ENCODE measurements around the gene COL23A1.

The COL23A1 gene

GRCh38 chr5:178206166-178207101 is 383.8 kb downstream of the COL23A1 start:
- H3K27ac ChIP-seq (ENCODE audit: low read length): no peak overlapping the region
- no peaks in the 10 kb centered on the region for H3K9me2 ChIP-seq (replicated peaks; ENCODE audit: insufficient read depth, low read length)
- no peaks in the 10 kb centered on the region for H3K27me3 ChIP-seq (replicated peaks; ENCODE audit: insufficient read depth, low read length)
- peaks cover 54% of the 10 kb centered on the region for H4K20me1 ChIP-seq (ENCODE audit: insufficient read depth, low read length)
- no peak overlapping the region for H2AFZ ChIP-seq (ENCODE audit: low read length)
- peaks cover 66% of the 10 kb centered on the region for H3K79me2 ChIP-seq (ENCODE audit: low read length)
- peak overlapping the region; percentile 89; the same call in 1 of the 2 replicates for H3K9ac ChIP-seq (ENCODE audit: low read length)
- H3F3A ChIP-seq (ENCODE audit: insufficient read depth, low read length): peaks cover 37% of the 10 kb centered on the region
- peak overlapping the region; percentile 94 for H3K4me2 ChIP-seq (ENCODE audit: low read depth, low read length)
- no peak for DNase-seq
- H3K4me3 ChIP-seq (ENCODE audit: low read length): peak overlapping the region; percentile 74
- H3K4me1 ChIP-seq (ENCODE audit: low read length): peaks cover 13% of the 10 kb centered on the region
- H3K9me3 ChIP-seq (replicated peaks; ENCODE audit: insufficient read depth, low read length): no peaks in the 10 kb centered on the region
- H3K36me3 ChIP-seq (replicated peaks; ENCODE audit: insufficient read depth, low read length): peaks cover 47% of the 10 kb centered on the region
- TF ChIP-seq EZH2 (optimal IDR thresholded peaks at IDR 0.05; ENCODE audit: low read depth, low read length) (no peak), EZH2phosphoT487 (IDR thresholded peaks at IDR 0.05; ENCODE audit: low read length) (no peak), CTCF (IDR thresholded peaks at IDR 0.05; ENCODE audit: low read length) (no peak)

- Histone ChIP-seq H3K27me3 (replicated peaks; ENCODE audit: insufficient read depth, low read length) (no peaks in the 10 kb centered on the region), H3K4me3 (ENCODE audit: low read length) (peak overlapping the region; percentile 74), H3K79me2 (ENCODE audit: low read length) (peaks cover 66% of the 10 kb centered on the region), H3K9me3 (replicated peaks; ENCODE audit: insufficient read depth, low read length) (no peaks in the 10 kb centered on the region), H2AFZ (ENCODE audit: low read length) (no peak overlapping the region), H3K36me3 (replicated peaks; ENCODE audit: insufficient read depth, low read length) (peaks cover 41% of the 10 kb centered on the region), H3K27ac (ENCODE audit: low read length) (no peak overlapping the region), H3K4me2 (ENCODE audit: low read depth, low read length) (peak overlapping the region; percentile 94), H3K9me2 (replicated peaks; ENCODE audit: insufficient read depth, low read length) (no peaks in the 10 kb centered on the region), H3K4me1 (ENCODE audit: low read length) (peaks cover 13% of the 10 kb centered on the region), H3F3A (ENCODE audit: insufficient read depth, low read length) (peaks cover 30% of the 10 kb centered on the region), H4K20me1 (ENCODE audit: insufficient read depth, low read length) (peaks cover 50% of the 10 kb centered on the region), H3K9ac (ENCODE audit: low read length) (peak overlapping the region; percentile 89; the same call in 1 of the 2 replicates)
- TF ChIP-seq CTCF (IDR thresholded peaks at IDR 0.05; ENCODE audit: low read length) (no peak), EZH2 (optimal IDR thresholded peaks at IDR 0.05; ENCODE audit: low read depth, low read length) (no peak), EZH2phosphoT487 (IDR thresholded peaks at IDR 0.05; ENCODE audit: low read length) (no peak)
- DNase-seq: no peak
Measured at GRCh38 chr5:178205749-178206047, 384.5 kb downstream of the COL23A1 start.

- H3K79me2 ChIP-seq (ENCODE audit: low read length): peaks cover 60% of the 10 kb centered on the region
- no peak overlapping the region for H2AFZ ChIP-seq (ENCODE audit: low read length)
- no peaks in the 10 kb centered on the region for H3K9me2 ChIP-seq (replicated peaks; ENCODE audit: insufficient read depth, low read length)
- H3K36me3 ChIP-seq (replicated peaks; ENCODE audit: insufficient read depth, low read length): peaks cover 35% of the 10 kb centered on the region
- peak overlapping the region; percentile 94 for H3K4me2 ChIP-seq (ENCODE audit: low read depth, low read length)
- no peaks in the 10 kb centered on the region for H3K27me3 ChIP-seq (replicated peaks; ENCODE audit: insufficient read depth, low read length)
- H3K9ac ChIP-seq (ENCODE audit: low read length): peak overlapping the region; percentile 89
- H3K27ac ChIP-seq (ENCODE audit: low read length): peak overlapping the region; percentile 72; the same call in 1 of the 2 replicates
- peaks cover 48% of the 10 kb centered on the region for H4K20me1 ChIP-seq (ENCODE audit: insufficient read depth, low read length)
- peak; percentile 72 for DNase-seq
- H3K9me3 ChIP-seq (replicated peaks; ENCODE audit: insufficient read depth, low read length): no peaks in the 10 kb centered on the region
- TF ChIP-seq CTCF (IDR thresholded peaks at IDR 0.05; ENCODE audit: low read length) (no peak), EZH2phosphoT487 (IDR thresholded peaks at IDR 0.05; ENCODE audit: low read length) (no peak), EZH2 (optimal IDR thresholded peaks at IDR 0.05; ENCODE audit: low read depth, low read length) (no peak)
- H3K4me3 ChIP-seq (ENCODE audit: low read length): peak overlapping the region; percentile 89
- peaks cover 13% of the 10 kb centered on the region for H3K4me1 ChIP-seq (ENCODE audit: low read length)
- H3F3A ChIP-seq (ENCODE audit: insufficient read depth, low read length): peaks cover 25% of the 10 kb centered on the region
Measured at GRCh38 chr5:178204935-178205748, 385.1 kb downstream of the COL23A1 start.

All from MM.1S (cell line).